Osteocyte (in vitro differentiated cells): ENCODE data around the gene ZNF346. TPM values are rescaled to one million over a fixed set of nuclear protein-coding genes. Genes with fewer than 3 reads are reported as not detected.

Experiments used
- DNase-seq: peaks from one replicate; pipeline ENCODE4 v3.0.0; 2021; ENCODE audit warnings: mixed read lengths; ENCODE audit not compliant: unreplicated experiment; ENCODE audit errors: extremely low spot score
- H3K27ac Mint-ChIP-seq: one replicate; pipeline ENCODE4 v1.8.0; 2021; ENCODE audit warnings: mild to moderate bottlenecking, mixed read lengths; ENCODE audit not compliant: unreplicated experiment
- H3K27me3 Mint-ChIP-seq: one replicate; pipeline ENCODE4 v1.8.0; 2021; ENCODE audit warnings: mixed read lengths; ENCODE audit not compliant: unreplicated experiment
- H3K36me3 Mint-ChIP-seq: one replicate; pipeline ENCODE4 v1.8.0; 2021; ENCODE audit warnings: mixed read lengths; ENCODE audit not compliant: unreplicated experiment
- H3K4me1 Mint-ChIP-seq: one replicate; pipeline ENCODE4 v1.8.0; 2021; ENCODE audit warnings: mixed read lengths; ENCODE audit not compliant: unreplicated experiment
- H3K4me3 Mint-ChIP-seq: one replicate; pipeline ENCODE4 v1.8.0; 2021; ENCODE audit warnings: mild to moderate bottlenecking, moderate library complexity, mixed read lengths; ENCODE audit not compliant: unreplicated experiment
- H3K9me3 Mint-ChIP-seq: one replicate; pipeline ENCODE4 v1.8.0; 2021; ENCODE audit warnings: mixed read lengths; ENCODE audit not compliant: unreplicated experiment
- CTCF ChIP-seq: fragments of 200-600 bp; sonication (generic); IDR thresholded peaks from 2 replicates; pipeline ENCODE4 v1.5.0; 2021; ENCODE audit warnings: antibody characterized with exemption, mild to moderate bottlenecking, moderate library complexity
- total RNA-seq: library from RNA; stranded (reverse); gene quantifications from 2 replicates; pipeline ENCODE4 v1.2.1, GENCODE V29; 2021

The ZNF346 gene
- total RNA-seq, 1 donor from 2014 or later, result 26.9 TPM

GRCh38 chr5:177116631-177117373 is 94.3 kb downstream of the ZNF346 start:
- DNase-seq, result no peak
- Mint-ChIP-seq H3K27ac (no peak overlapping the region), H3K27me3 (no peaks in the 10 kb centered on the region), H3K36me3 (no peaks in the 10 kb centered on the region), H3K4me1 (no peaks in the 10 kb centered on the region), H3K4me3 (no peak overlapping the region), H3K9me3 (no peaks in the 10 kb centered on the region)
- no peak for TF ChIP-seq CTCF

GRCh38 chr5:177117441-177118045 is 95.0 kb downstream of the ZNF346 start:
- H3K36me3 Mint-ChIP-seq, result no peaks in the 10 kb centered on the region
- H3K4me3 Mint-ChIP-seq, result no peak overlapping the region
- no peak overlapping the region for H3K27ac Mint-ChIP-seq
- no peak for DNase-seq
- no peaks in the 10 kb centered on the region for H3K9me3 Mint-ChIP-seq
- no peaks in the 10 kb centered on the region for H3K4me1 Mint-ChIP-seq
- no peak for TF ChIP-seq CTCF
- H3K27me3 Mint-ChIP-seq, result peaks cover 3% of the 10 kb centered on the region

- DNase-seq, result no peak
- Mint-ChIP-seq H3K36me3 (no peaks in the 10 kb centered on the region), H3K4me3 (no peak overlapping the region)
Measured at GRCh38 chr5:177122566-177122965, 100.1 kb downstream of the ZNF346 start.

GRCh38 chr5:177123789-177124485 is 101.4 kb downstream of the ZNF346 start:
- TF ChIP-seq CTCF, result no peak
- Mint-ChIP-seq H3K4me3 (no peak overlapping the region), H3K4me1 (peaks cover 2% of the 10 kb centered on the region), H3K27me3 (peaks cover 6% of the 10 kb centered on the region), H3K9me3 (no peaks in the 10 kb centered on the region), H3K27ac (no peak overlapping the region), H3K36me3 (no peaks in the 10 kb centered on the region)
- no peak for DNase-seq

More at GRCh38 chr5:177122566-177122965, 100.1 kb downstream of the ZNF346 start:
- Mint-ChIP-seq H3K4me1 (no peaks in the 10 kb centered on the region), H3K27ac (no peak overlapping the region), H3K9me3 (no peaks in the 10 kb centered on the region), H3K27me3 (peaks cover 6% of the 10 kb centered on the region)
- no peak for TF ChIP-seq CTCF

GRCh38 chr5:177124486-177124991 is 102.0 kb downstream of the ZNF346 start:
- Mint-ChIP-seq H3K36me3 (no peaks in the 10 kb centered on the region), H3K9me3 (no peaks in the 10 kb centered on the region), H3K27ac (no peak overlapping the region), H3K27me3 (peaks cover 6% of the 10 kb centered on the region), H3K4me1 (peaks cover 2% of the 10 kb centered on the region), H3K4me3 (no peak overlapping the region)
- no peak for TF ChIP-seq CTCF
- DNase-seq, result no peak
